Astrocyte of the hippocampus (primary cell): ENCODE measurements around the gene PLEKHA5.
"Not testable (repeated sequence)": the region's sequence is repeated elsewhere in the genome, so short reads cannot be mapped to it uniquely, and the experiment has no call there.

Source experiments
- DNase-seq: peaks from one replicate; pipeline ENCODE4 v3.0.0; 2011; ENCODE audit warnings: low read depth, low spot score

Gene PLEKHA5

DNA sequence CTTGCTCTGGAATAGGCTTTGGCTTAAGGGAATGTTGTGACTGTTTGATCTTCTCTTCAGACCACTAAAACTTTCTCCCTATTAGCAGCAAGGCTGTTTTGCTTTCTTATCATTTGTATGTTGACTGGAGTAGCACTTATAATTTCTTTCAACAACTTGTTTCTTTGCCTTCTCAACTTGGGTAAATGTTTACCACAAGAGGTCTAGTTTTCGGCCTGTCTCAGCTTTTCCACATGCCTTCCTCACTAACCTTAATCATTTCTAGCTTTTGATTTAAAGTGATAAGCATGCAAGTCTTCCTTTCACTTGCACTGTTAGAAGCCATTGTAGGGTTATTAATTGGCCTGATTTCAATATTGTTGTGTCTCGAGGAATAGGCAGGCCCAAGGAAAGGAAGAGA, 183.1 kb downstream of the PLEKHA5 start:
- no peak for DNase-seq

DNA sequence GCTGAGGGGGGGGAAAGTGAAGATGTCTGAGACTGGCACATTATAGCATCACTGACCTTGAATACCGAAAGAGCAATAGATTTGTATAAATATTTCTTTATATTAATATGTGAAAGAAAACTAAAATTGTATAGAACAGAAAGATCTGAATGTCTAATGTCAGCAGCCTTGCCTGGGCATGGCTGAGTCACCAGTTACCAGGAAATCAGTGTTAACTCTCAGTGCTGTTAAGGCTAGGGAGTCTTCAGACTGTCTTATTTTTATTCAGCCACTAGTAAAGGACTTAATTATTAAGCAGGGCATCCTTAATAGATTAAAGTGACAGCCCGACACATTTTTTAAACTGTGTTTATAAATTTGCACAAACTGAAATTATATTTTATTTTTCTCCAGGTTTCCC, 186.9 kb downstream of the PLEKHA5 start:
- DNase-seq, result peak; percentile 54

DNA sequence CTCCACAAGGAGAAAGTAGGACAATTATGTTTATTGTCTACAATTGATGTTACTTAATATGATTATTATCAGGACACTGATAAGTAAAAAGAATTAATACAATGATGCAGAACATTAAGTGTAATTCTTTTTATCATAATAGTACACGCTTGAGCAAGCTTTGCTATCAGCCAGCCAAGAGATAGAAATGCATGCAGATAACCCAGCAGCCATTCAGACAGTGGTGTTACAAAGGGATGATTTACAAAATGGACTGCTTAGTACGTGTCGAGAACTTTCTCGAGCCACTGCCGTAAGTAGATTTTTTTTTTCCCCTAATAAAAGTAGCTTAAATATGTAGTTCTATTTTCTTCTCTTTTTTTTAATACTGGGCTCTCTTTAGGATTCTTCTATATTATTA, 192.8 kb downstream of the PLEKHA5 start:
- DNase-seq, result no peak

DNA sequence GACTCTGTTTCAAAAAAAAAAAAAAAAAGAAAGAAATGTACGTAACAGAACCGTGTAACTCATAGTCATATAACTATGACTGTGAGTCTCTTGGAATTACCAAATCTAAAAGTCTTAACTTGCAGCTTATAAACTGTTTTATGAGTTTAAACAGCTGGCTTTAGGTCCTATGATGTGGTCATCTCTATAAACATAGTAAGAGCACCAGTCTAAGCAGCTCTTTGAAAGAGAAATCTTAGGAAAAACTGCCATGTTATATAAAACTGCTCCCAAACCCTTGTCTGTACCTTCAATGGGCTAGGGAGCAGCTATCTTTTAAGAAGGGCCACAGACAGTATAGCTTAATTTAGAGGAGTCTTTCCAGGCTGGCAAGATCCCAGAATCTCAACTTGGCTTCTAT, 194.3 kb downstream of the PLEKHA5 start:
- DNase-seq, result no peak

DNA sequence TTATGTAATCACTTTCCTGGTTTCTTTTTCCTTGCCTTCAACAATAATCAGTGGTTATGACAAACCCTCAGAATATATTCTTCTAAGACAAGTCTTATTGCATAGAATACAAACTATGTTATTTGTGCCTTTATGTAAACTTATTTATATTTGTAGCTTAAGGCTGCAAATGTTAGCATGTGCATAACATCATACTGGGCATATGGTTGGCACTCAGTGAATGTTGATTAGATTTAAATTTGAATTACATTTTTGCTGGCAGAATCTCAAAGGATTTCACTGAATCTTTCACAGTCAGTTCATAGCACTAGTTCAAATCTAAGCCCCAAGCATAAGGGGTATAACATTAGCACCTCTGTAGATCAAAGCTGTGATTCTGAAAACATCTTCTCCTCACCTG, 196.6 kb downstream of the PLEKHA5 start:
- DNase-seq, result no peak

DNA sequence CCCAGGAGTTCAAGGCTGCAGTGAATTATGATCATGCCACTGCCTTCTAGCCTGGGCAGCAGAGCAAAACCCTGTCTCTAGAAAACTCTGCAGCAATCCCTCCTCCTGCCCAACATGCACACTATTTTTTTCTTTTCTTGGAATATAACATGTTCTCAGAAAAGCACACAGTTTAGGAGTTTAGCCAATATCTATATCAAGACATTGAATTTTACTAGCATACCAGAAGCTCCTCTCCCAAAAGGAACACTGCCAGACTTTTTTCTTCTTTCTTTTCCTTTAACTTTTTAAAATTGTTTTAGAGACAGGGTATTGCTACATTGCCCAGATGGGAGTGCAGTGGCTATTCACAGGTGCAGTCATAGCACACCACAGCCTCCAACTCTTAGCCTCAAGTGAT, 202.7 kb downstream of the PLEKHA5 start:
- no peak for DNase-seq

DNA sequence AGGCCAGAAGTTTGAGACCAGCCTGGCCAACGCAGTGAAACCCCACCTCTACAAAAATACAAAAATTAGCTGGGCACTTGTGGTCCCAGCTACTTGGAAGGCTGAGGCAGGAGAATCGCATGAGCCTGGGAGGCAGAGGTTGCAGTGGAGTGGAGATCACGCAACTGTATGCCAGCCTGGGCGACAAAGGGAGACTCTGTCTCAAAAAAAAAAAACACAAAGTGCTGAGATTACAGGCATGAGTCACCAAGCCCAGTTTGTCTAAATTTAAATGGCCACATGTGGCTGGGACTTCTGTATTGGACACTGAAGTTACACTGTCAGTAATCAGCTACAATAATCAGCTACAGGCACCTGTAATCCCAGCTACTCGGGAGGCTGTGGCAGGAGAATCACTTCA, 208.9 kb downstream of the PLEKHA5 start:
- DNase-seq, result peak; percentile 9

DNA sequence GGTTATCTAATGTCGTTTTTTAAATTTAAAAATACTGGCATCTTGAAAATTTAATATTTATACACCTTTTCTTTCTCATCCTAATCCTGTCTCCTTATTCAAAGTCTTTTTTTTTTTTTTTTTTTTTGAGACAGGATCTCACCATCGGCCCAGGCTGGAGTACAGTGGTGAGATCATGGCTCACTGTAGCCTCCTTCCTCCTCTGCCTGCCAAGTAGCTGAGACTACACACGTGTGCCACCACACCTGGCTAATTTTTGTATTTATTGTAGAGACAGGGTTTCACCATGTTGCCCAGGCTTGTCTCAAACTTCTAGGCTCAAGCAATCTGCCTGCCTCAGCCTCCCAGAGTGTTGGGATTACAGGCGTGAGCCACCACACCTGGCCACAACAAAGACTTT, 221.3 kb downstream of the PLEKHA5 start:
- DNase-seq, result not testable (repeated sequence)

DNA sequence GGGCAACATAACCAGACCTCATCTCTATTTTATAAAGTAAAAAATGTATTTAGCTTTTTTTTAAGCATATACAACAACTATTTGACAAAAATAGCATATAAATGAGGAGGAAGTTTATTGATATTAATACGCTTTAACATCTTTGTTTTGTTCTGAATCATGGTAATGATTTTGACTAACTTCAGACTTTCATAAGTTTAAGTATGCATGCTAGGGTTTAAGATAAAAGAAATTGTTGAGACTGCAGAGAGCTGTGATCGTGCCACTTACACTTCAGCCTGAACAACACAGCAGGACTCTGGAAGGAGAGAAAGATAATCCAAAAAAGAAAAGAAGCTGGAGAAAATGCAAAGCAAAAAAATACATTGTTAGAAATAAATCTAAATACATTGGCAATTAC, 221.8 kb downstream of the PLEKHA5 start:
- no peak for DNase-seq

DNA sequence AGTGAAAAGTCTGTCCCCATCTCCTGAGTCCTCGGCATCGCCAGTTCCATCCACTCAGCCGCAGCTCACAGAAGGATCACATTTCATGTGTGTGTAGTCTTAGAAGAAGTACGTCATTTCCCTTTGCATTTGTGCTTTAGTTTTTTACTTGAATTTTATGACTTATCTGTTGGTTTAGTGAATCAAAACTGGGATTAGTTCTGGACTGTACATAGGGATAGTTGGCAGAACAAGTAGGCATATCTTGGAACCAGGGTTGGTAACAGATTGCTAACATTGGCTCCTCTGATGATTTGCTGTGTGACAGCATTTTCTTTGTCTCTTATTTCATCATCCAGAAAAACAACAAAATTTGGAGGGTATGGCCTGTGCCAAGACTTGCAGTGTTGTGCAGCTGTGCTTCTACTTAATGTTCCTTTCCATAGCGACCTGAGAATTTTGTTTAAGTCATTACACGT, 240.2 kb downstream of the PLEKHA5 start:
- DNase-seq, result no peak

DNA sequence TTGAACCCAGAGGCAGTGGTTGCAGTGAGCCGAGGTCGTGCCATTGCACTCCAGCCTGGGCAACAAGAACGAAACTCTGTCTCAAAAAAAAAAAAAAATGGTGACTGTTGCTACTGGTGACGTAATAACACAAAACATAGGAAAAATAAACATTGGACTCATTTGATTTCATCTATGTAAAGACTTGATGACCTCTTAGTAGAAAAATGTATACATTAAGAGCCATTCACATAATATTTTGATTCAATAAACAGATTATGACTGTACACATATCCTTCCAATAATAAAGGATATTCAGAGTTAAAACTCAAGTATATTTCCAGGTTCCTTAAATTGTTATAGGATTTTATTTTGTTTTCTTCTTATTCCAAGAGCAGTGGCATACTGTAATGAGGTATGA, 244.1 kb downstream of the PLEKHA5 start:
- DNase-seq, result no peak

DNA sequence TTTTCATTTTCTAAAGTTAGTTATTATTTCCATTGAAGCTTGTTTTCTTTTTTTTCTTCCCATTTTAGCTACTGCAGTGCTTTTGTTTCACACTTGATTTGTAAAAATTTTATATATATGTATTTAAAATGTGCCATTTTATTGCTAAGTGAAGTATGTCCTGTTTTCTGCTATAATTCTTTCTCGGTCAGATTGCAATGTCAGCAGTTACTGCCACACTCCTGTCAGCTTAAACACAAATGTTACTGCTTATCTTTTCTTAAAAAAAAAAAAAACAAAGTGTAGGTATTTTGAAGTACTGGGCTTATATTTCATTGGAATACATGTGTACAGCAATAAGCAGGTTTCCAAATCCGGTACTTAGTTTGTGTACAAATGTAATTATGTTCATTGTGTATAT, 246.4 kb downstream of the PLEKHA5 start:
- DNase-seq, result no peak

DNA sequence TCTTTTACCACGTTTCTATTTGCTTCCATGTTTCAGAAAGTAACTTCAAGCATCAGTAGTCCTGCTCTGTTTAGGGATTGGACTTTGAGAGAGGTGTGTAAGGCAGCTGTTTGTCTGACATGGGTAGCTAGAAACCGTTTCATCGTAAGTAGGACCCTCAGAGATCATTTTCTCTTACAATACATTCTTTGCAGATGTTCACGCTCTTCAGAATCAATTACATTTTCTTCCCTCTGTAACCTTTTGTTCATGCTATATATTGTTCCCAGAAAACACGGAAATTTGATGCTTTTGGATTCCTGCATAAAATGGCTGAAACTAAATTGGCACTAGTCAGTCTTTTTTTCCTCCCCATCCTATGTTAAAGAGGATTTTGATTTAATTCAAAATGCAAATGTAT, 247.2 kb downstream of the PLEKHA5 start:
- DNase-seq, result no peak

DNA sequence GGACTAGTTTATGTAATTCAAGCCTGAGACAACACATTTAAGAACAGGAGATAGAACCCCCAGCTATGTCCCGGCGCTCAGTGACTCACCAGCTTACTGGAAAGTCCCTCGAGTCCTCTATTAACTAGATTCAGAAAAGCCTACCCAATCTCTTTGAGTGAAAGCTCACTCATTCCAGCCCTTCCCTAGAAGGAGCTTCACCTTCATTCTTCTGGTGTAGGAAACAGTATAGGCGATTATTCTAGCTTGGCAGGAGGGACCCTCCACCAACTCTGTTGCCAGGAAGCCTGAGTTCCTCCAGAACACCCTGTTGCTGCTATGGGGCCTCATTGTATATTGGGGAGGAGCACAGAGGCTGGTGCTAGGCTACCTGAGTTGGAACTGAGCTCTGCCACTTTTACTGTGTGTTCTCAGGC, 252.6 kb downstream of the PLEKHA5 start:
- DNase-seq, result peak; percentile 89

DNA sequence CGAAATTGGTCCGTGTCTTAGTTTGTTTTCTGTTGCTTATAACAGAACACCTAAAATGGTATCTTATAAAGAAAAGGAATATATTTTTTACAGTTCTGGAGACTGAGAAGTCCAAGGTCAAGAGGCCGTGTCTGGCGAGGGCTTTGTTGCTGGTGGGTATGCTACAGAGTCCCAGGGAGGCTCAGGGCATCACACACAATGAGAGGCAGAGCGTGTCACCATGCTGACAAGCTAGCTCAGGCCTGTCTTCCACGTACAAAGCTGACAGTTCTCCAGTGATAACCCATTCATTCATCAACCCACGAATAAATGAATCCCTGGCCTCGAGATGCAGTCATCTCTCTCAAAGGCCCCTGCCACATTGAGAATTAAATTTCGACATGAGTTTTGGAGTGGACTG, 253.0 kb downstream of the PLEKHA5 start:
- peak; percentile 4 for DNase-seq

DNA sequence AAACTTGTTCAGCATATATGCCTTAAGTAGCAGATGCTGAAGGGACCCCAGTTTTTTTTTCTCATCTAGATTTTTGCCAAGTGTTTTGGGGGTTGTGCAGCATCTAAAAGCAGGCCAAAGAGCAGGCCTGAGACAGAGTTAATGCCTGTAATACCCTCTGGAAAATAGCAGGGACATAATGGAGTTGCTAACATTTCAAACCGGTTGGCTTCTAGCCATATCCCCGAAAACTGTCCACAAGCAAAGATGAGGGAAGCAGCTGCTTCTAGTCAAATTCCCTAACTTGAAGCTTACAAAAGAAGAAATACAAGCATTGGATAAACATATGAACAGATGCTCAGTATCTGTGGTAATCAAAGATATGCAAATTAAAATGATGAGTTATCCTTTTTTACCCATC, 257.6 kb downstream of the PLEKHA5 start:
- DNase-seq, result no peak

DNA sequence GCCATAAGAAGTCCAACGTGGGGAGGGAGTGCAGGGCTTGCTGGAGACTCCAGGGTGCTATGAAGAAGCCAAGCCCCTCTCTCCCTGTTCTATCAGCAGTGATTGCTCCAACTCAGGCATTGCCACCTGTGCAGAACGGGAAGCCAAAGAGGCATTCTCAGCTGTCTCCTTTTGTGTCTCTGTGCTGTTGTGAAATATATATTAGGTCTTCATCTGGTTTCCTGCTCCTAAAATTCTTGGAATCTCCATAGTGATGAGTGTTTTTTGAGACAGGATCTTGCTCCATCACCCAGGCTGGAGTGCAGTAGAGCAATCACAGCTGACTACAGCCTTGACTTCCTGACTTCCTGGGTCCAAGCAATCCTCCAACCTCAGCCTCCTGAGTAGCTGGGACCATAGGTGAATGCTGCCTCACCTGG, 258.6 kb downstream of the PLEKHA5 start:
- DNase-seq, result no peak

DNA sequence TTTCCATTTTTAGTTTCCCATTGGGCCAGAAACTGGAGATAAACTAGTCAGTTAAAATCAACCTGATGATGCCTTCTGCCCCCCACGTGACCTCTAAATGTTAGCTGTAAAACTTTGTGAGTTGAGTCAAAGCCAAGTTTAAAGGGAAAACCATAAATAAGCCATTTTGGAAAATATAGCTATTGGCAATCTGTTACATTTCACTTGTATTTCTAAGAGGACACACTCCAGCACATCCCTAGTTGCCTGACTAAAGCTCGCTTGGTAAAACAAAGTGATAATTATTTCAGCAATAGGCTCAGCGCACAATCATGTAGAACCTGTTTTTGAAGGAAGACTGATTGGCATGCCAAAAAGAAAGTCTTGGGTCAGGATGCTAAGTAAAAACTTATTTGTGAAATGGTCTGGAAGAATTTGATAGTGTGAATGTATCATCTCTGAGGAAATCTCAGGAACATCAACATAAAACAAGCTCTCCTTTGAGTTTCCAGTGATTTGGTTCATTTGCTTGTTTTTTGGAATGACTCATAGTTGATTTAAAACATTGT, 260.6 kb downstream of the PLEKHA5 start:
- no peak for DNase-seq

DNA sequence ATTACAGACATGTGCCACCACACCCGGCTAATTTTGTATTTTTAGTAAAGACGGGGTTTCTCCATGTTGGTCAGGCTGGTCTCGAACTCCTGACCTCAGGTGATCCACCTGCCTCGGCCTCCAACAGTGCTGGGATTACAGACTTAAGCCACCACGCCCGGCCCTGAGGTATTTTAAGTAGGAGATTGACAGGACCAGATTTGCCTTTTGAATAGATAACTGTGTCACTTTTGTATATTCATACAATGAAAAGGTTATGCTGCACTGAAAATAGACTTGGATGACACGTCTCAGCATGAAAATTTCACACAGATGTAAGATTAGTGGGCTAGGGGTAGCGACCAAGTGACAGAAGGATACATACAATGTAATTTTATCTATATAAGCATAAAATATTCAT, 263.1 kb downstream of the PLEKHA5 start:
- DNase-seq, result not testable (repeated sequence)

DNA sequence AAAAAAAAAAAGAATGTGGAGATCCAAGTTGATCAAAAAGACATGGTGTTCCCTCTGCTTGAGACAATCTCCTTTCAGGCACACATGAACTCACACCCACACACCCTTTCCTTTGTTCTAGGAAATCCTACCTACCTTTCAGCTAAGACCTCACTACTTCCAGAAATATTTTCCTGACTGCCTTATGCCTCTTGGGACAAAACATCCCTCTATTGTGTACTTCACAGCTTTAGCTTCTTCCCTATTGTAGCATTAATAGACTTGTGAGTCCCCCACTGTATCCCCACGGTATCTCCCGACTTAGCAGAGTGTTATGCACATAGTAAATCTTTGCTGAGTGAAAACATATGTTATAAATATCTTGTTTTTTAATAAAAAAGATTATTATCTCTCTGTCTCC, 264.9 kb downstream of the PLEKHA5 start:
- DNase-seq, result no peak

DNA sequence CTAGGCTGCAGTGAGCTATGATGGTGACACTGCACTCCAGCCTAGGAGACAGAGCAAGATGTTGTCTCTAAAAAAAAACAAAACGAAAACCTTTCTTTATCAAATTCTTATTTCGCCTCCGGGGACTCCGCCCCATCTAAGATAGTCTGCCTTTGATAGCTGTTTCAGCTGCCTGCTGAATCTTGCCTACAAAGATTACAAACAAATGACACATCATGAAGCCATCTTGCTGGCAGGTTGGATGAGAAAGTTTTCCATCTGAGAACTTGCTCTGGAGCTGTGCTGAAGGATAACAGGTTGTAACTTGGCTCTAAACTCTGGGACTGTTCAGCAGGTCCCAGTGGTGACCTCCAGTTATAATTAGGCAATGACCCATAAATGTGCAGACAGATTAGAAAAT, 268.0 kb downstream of the PLEKHA5 start:
- no peak for DNase-seq

DNA sequence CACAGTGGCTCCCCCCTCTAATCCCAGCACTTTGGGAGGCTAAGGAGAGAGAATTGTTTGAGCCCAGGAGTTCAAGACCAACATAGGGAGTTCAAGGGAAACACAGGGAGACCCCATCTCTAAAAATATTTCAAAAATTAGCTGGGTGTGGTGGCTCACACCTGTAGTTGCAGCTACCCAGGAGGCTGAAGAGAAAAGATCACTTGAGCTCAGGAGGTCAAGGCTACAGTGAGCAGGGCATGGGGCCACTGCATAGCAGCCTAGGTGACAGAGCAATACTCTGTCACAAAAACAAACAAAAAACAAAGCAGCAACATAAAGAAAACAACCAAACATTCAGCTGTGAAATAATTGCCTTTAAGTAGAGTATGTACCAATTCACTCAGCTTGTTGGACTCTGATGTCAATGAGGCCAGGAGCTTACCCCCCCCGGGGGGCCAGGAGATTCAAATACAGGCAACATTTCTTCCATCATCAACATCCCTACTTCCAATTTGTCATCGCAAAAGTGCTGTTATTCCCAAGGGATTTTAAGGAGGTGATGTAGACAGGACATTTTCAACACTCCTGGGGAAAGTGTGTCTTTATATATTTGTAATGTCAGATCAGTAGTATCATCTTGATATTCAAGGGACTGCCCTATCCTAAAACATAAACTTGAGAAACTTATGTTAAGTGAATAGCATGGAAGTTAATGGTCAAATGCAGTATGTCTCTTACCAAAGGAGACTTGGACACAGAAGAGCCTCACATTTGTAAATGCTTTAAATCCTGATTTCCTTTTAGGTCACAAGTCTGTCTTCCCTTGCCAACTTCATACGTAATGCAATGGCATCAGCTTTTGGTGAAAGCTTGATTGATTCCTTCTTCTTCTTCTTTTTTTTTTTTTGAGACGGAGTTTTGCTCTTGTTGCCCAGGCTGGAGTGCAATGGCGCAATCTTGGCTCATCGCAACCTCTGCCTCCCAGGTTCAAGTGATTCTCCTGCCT, 269.1 kb downstream of the PLEKHA5 start:
- no peak for DNase-seq

DNA sequence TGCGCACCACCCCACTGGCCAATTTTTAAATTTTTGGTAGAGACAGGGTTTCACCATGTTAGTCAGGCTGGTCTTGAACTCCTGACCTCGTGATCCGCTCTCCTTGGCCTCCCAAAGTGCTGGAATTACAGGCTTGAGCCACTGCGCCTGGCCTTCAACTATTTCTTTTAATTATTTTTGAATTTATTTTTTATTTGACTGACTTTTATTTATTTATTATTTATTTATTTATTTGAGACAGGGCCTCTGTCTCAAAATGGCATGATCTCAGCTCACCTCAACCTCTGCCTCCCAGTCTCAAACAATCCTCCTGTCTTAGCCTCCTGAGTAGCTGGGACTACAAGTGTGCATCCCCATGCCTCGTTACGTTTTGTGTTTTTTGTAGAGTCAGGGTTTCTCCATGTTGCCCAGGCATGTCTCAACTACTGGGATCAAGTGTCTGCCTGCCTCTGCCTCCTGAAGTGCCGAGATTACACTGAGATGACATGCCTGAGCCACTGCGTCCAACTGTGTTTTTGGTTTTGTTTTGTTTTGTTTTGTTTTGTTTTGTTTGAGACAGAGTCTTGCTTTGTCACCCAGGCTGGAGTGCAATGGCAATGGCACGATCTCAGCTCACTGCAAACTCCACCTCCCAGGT, 271.2 kb downstream of the PLEKHA5 start:
- DNase-seq, result not testable (repeated sequence)
